ENCODE measurements around the gene CTNNA3. TPM values are rescaled to one million over a fixed set of nuclear protein-coding genes. Genes with fewer than 3 reads are reported as not detected.

CTNNA3 gene
- total RNA-seq, 1 donor from 2014 or later, result 0.46 TPM

DNA sequence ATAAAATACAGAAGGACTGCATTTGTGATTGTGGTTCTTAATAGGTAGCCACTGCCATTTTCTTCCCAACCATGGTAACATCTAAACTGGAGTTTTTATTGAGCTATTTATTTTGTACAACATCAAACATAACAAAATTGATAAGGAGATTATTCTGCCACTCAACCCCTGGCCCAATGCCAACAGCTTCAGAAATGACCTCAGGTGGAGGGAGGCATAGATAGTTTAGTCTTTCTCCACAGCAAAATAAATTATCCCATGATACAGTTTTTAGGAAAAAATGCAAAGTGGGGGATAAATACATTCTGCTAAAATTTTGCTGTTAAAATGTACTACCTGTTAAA is 712.5 kb downstream of the CTNNA3 start:
- no peak for DNase-seq (ENCODE audit: low read depth)
- TF ChIP-seq, protein P1, sequence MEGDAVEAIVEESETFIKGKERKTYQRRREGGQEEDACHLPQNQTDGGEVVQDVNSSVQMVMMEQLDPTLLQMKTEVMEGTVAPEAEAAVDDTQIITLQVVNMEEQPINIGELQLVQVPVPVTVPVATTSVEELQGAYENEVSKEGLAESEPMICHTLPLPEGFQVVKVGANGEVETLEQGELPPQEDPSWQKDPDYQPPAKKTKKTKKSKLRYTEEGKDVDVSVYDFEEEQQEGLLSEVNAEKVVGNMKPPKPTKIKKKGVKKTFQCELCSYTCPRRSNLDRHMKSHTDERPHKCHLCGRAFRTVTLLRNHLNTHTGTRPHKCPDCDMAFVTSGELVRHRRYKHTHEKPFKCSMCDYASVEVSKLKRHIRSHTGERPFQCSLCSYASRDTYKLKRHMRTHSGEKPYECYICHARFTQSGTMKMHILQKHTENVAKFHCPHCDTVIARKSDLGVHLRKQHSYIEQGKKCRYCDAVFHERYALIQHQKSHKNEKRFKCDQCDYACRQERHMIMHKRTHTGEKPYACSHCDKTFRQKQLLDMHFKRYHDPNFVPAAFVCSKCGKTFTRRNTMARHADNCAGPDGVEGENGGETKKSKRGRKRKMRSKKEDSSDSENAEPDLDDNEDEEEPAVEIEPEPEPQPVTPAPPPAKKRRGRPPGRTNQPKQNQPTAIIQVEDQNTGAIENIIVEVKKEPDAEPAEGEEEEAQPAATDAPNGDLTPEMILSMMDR (conservative IDR thresholded peaks at IDR 0.05; ENCODE audit: low read depth, low read length), result no peak
- no peak overlapping the region for H3K4me3 ChIP-seq (ENCODE audit: low read depth, low read length)

DNA sequence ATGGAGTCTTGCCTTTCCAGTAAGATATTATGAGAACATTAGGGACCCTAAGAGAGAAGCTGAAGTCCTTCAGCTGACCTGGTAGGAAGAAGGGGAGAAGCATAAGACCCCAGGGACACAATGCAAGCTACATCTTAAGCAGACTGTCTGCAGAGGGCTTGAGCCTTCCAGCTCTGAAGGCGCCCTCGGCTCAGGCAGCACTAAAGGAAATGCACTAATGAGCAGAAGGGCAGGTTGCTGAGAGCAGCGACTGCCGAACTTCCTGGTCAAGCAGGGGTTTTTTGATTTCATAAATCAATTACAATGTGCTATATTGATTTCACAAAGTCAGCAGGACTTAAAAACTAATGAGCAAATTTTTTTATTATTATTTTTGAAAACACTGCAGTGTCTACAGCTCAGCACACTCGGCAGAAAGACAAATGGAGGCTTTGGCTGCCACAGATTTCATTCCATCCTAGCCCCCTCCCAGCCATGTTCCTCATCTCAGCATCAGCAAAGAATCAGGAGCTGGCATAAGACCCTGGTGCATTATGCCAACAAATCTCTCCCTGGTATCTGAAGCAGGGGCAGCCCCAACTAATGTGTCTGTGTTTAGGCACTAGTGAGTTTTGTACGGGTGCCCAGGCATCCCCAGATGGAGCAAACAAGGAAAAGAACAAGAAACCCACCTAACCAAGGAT is 713.1 kb downstream of the CTNNA3 start:
- TF ChIP-seq, protein P1 (conservative IDR thresholded peaks at IDR 0.05; ENCODE audit: low read depth, low read length), result no peak
- H3K4me3 ChIP-seq (ENCODE audit: low read depth, low read length), result no peak overlapping the region
- DNase-seq (ENCODE audit: low read depth), result no peak

DNA sequence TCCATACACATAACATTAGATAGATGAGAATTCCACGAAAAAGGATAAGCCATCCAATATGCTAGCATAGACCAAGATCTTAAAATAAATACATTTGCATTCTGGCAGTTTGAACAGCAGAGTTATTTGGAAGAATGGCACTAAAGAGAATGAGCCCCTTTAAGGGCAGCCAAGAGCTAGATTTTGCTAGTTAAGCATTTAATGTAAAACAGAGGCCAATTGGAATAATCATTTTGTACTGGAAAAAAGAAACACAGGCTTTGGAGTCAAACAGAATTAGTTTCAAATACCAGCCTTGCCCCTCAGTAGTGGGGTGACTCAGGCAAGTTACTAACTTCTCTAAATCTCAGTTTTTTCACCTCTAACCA is 714.0 kb downstream of the CTNNA3 start:
- DNase-seq (ENCODE audit: low read depth), result no peak
- H3K4me3 ChIP-seq (ENCODE audit: low read depth, low read length), result no peak overlapping the region
- TF ChIP-seq, protein P1 (conservative IDR thresholded peaks at IDR 0.05; ENCODE audit: low read depth, low read length), result no peak

DNA sequence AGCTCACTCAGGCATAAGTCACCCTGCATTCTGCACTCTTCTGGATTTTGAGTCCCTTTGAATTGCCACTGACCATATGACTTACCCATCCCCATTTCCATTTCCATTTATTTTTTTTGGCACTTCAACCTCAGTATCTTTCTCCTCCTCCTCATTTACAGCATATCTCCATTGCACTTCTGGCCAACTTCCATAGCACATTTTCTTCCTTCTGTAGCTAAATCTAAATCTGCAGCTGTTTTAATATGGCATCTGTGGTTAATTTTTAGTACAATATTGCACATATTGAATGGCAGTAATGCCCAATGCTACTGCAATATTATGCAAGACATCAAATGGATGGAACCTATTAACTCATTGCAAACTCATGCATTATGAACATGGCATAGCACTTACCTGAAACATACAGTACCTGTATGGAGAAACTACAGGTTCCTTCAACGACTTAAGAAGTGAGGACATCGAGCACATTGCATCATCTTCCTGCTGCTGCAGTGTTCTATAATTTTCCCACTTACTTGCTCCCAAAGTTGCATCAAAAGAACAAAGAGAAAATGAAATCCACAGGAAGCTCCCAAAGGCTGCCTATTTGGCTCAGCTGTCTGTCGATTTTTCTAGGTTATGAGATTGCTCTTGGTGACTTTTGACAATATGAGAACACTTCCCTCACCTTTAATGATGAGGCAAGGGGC is 714.5 kb downstream of the CTNNA3 start:
- DNase-seq (ENCODE audit: low read depth), result no peak
- no peak overlapping the region for H3K4me3 ChIP-seq (ENCODE audit: low read depth, low read length)
- TF ChIP-seq, protein P1 (conservative IDR thresholded peaks at IDR 0.05; ENCODE audit: low read depth, low read length), result no peak

DNA sequence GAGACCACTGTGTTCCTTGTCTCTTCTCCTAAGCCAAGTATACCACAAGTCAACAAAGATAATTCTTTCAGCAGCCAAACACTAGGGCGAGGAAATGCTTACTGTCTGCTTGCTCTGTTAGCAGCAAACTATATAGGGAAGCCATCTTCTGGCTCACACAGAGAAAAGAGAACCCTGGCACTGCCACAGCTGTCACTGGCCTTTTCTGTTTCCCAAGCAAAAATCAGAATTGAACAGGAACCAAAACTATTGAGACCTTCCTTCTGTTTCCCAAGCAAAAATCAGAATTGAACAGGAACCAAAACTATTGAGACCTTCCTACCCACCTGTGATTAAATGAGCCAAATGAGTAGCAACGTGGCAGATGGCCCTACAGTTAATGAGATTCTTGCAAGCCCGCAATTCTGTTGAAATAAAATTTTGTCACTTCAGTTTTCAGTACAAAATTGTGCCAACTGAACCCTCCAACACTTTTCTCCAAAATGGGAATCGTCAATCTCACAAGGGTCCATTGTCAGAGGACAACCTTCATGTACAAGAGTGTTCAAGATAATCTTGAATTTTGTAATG is 715.7 kb downstream of the CTNNA3 start:
- no peak for DNase-seq (ENCODE audit: low read depth)
- no peak overlapping the region for H3K4me3 ChIP-seq (ENCODE audit: low read depth, low read length)
- TF ChIP-seq, protein P1 (conservative IDR thresholded peaks at IDR 0.05; ENCODE audit: low read depth, low read length), result no peak

DNA sequence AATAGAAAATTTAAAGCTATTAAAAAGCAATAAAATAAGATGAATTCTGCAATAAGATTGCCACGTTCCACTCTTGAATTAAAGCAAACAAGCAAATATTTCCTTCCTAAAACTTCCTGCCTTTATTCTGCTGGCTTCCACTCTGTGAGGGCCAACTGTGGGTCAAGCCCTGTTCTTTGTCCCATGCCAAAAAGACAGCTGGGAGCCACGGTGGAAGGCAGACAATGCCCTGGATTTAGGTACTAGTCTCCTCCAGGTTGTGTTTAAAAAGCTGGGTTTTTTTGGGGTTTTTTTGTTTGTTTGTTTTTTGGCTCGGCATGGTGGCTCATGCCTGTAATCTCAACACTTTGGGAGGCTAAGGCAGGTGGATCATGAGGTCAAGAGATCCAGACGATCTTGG is 731.0 kb downstream of the CTNNA3 start:
- no peak for DNase-seq (ENCODE audit: low read depth)
- H3K4me3 ChIP-seq (ENCODE audit: low read depth, low read length), result no peak overlapping the region
- TF ChIP-seq, protein P1 (conservative IDR thresholded peaks at IDR 0.05; ENCODE audit: low read depth, low read length), result no peak
